HepG2 (cell line): Measurements from ENCODE around the gene PKMYT1. TPM values are rescaled to one million over a fixed set of nuclear protein-coding genes. Genes with fewer than 3 reads are reported as not detected.
A peak's percentile ranks its signal among the peaks of the same experiment; 100 is the strongest.

ENCODE experiments used
- ATAC-seq: fragments of 200-7000 bp; cut with Tn5 transposase; 3 replicates; pipeline ENCODE4 v1.9.1; 2020; ENCODE audit warnings: mild to moderate bottlenecking, moderate library complexity
- Bru-seq: library from RNA; stranded (reverse); fragments of 400-500 nt; gene quantifications from one replicate; lab custom pipeline; 2021; lab: Mats Ljungman, UMichigan
- BruChase-seq, 2 experiments: library from RNA; stranded (reverse); fragments of 400-500 nt; gene quantifications; one replicate each; lab custom pipeline; 2021; lab: Mats Ljungman, UMichigan
- BruUV-seq: library from RNA; stranded (reverse); fragments of 400-500 nt; replicated peaks from 2 replicates; lab custom pipeline; 2021; lab: Mats Ljungman, UMichigan
- CTCF ChIA-PET: fragments of 300-600 bp; formaldehyde crosslinking; extraction: SDS; loops from one replicate; lab custom pipeline; 2021; ENCODE audit warnings: low total read pairs, inconsistent platforms, low intra/inter-chr PET ratio; lab: Yijun Ruan, JAX
- POLR2A ChIA-PET: fragments of 350-600 bp; sonication (Branson Sonifier 250); formaldehyde crosslinking; loops from one replicate; lab custom pipeline; 2020; ENCODE audit warnings: antibody characterized with exemption, inconsistent platforms; lab: Yijun Ruan, JAX
- DNase-seq: peaks from one replicate; pipeline ENCODE4 v3.0.0-alpha.2; 2015; ENCODE audit warnings: low spot score
- FAIRE-seq: peaks from 3 replicates; lab custom pipeline; 2011; peaks lifted over from hg19 to GRCh38; lab: Jason Lieb, UNC
- H2AFZ ChIP-seq: one replicate; pipeline ENCODE4 v1.6.1; 2011; ENCODE audit warnings: low read length, inconsistent platforms
- H3K27ac ChIP-seq: fragments of 300-600 bp; 3 replicates; pipeline ENCODE4 v1.8.0; 2011; ENCODE audit warnings: mixed run types, mild to moderate bottlenecking, mixed read lengths, low read length, inconsistent platforms; ENCODE audit not compliant: insufficient read depth; ENCODE audit errors: extremely low read length
- H3K27me3 ChIP-seq, 2 experiments: fragments of 200-600 bp in 1 of 2; 2 replicates in 1 of 2; 3 replicates in 1 of 2; pipeline versions ENCODE4 v1.6.0 to v1.8.0; 2011; ENCODE audit warnings: low read length in 2 of 2, mild to moderate bottlenecking in 2 of 2, moderate library complexity in 2 of 2, inconsistent platforms in 1 of 2; ENCODE audit not compliant: insufficient read depth in 2 of 2, control insufficient read depth in 1 of 2
- H3K36me3 ChIP-seq, 2 experiments: fragments of 200-600 bp in 1 of 2; replicated peaks in 1 of 2; 2 replicates in 1 of 2; 3 replicates in 1 of 2; pipeline versions ENCODE4 v1.5.1 to v1.8.0; 2011; ENCODE audit warnings: low read length in 2 of 2, inconsistent platforms in 1 of 2; ENCODE audit not compliant: insufficient read depth in 2 of 2, control insufficient read depth in 1 of 2
- H3K4me1 ChIP-seq: 2 replicates; pipeline ENCODE4 v1.5.1; 2012; ENCODE audit warnings: low read length, inconsistent platforms; ENCODE audit not compliant: insufficient read depth
- H3K4me2 ChIP-seq: 2 replicates; pipeline ENCODE4 v1.6.0; 2011; ENCODE audit warnings: low read depth, low read length, inconsistent platforms
- H3K4me3 ChIP-seq, 3 experiments: fragments of 200-600 bp in 1 of 3; sonication (generic), shearing (Covaris generic) in 1 of 3; replicated peaks in 1 of 3; 2 replicates each; pipeline ENCODE4 v1.5.1; 2011 to 2016; ENCODE audit warnings: low read length in 3 of 3, inconsistent platforms in 2 of 3, low read depth in 2 of 3, mild to moderate bottlenecking in 2 of 3, control low read depth in 1 of 3, mixed read lengths in 1 of 3; ENCODE audit not compliant: insufficient read depth in 1 of 3
- H3K79me2 ChIP-seq: one replicate; pipeline ENCODE4 v1.6.1; 2011; ENCODE audit warnings: low read length, inconsistent platforms; ENCODE audit not compliant: insufficient read depth
- H3K9ac ChIP-seq: 2 replicates; pipeline ENCODE4 v1.6.0; 2011; ENCODE audit warnings: mild to moderate bottlenecking, low read depth, low read length, inconsistent platforms; ENCODE audit not compliant: insufficient read depth
- H3K9me3 ChIP-seq: 2 replicates; pipeline ENCODE4 v1.5.1; 2012; ENCODE audit warnings: mild to moderate bottlenecking, low read length
- H4K20me1 ChIP-seq: 2 replicates; pipeline ENCODE4 v1.6.0; 2011; ENCODE audit warnings: inconsistent platforms, mild to moderate bottlenecking, low read length, moderate library complexity; ENCODE audit not compliant: insufficient read depth
- EZH2 ChIP-seq: conservative IDR thresholded peaks from 2 replicates; pipeline ENCODE4 v1.6.1; 2012; ENCODE audit warnings: mild to moderate bottlenecking, low read depth, low read length, moderate library complexity
- MATR3 ChIP-seq: sonication (generic); formaldehyde crosslinking; IDR thresholded peaks from 2 replicates; pipeline ENCODE4 v1.4.0; 2020; ENCODE audit warnings: missing genetic modification reagents
- ONECUT2 ChIP-seq: sonication (generic); formaldehyde crosslinking; IDR thresholded peaks from 2 replicates; pipeline ENCODE4 v1.4.0; 2020; ENCODE audit warnings: missing genetic modification reagents
- ZBTB1 ChIP-seq: sonication (generic); formaldehyde crosslinking; IDR thresholded peaks from 2 replicates; pipeline ENCODE4 v1.4.0; 2020; ENCODE audit warnings: missing genetic modification reagents, borderline replicate concordance
- ZNF205 ChIP-seq: IDR thresholded peaks from 2 replicates; pipeline ENCODE4 v1.6.1; 2018; ENCODE audit warnings: missing biosample characterization, missing genetic modification reagents
- WGBS: methylation state at CpG from one replicate; pipeline ENCODE4 v1.1.6; 2017; ENCODE audit warnings: low lambda C conversion rate; 5-methylcytosine and 5-hydroxymethylcytosine counted together
- in situ Hi-C: cut with HindIII; loops from 2 replicates; pipeline ENCODE4 v1.10.0; 2017; ENCODE audit warnings: low pct_unique_long_range_greater_than_20kb; ENCODE audit not compliant: extremely low pct_ligation_motif_present
- intact Hi-C: fragments of 100-400 bp; cut with micrococcal nuclease; formaldehyde crosslinking; loops from one replicate; pipeline ENCODE4 v1.10.0; 2022; ENCODE audit not compliant: unreplicated experiment
- long read RNA-seq, 2 experiments: library from RNA in 1 of 2; library from polyadenylated mRNA in 1 of 2; stranded (forward) in 1 of 2; unstranded in 1 of 2; transcript quantifications; one replicate each; pipeline ENCODE4 v2.0.0, GENCODE V29; 2019 to 2022
- polyA minus RNA-seq, 3 experiments: library from RNA; depleted of rRNA, polyadenylated mRNA; stranded (reverse); fragments of >200 nt; gene quantifications; 2 replicates each; pipeline ENCODE4 v1.2.3, GENCODE V29; 2011; ENCODE audit warnings: low replicate concordance in 1 of 3
- polyA plus RNA-seq, 8 experiments: library from polyadenylated mRNA; depleted of rRNA in 3 of 8; stranded (reverse) in 7 of 8; unstranded in 1 of 8; fragments of >200 nt; fragmentation: Illumina TruSeq in 4 of 8; extraction: Trizol in 4 of 8; gene quantifications; 2 replicates each; pipeline versions ENCODE4 v1.2.1 to v1.2.3, GENCODE V29; 2011 to 2016; ENCODE audit warnings: low read depth in 4 of 8, missing spikeins in 1 of 8, mixed read lengths in 1 of 8; ENCODE audit not compliant: insufficient read depth in 1 of 8
- total RNA-seq, 5 experiments: library from RNA; depleted of rRNA; stranded (reverse); fragments of >200 nt; fragmentation: Illumina TruSeq; extraction: Trizol; gene quantifications; 2 replicates each; pipeline ENCODE4 v1.2.3, GENCODE V29; 2016; ENCODE audit warnings: low read depth in 1 of 5
- TF ChIP-seq, protein P1 (sequence below): sonication (generic); formaldehyde crosslinking; IDR thresholded peaks from 2 replicates; pipeline ENCODE4 v1.4.0; 2020; ENCODE audit warnings: missing genetic modification reagents; ENCODE audit errors: not compliant biosample characterization
- TF ChIP-seq, protein P2 (sequence below): sonication (generic); formaldehyde crosslinking; conservative IDR thresholded peaks from 2 replicates; pipeline ENCODE4 v1.4.0; 2020; ENCODE audit warnings: missing genetic modification reagents
- TF ChIP-seq, protein P3 (sequence below): sonication (generic); formaldehyde crosslinking; IDR thresholded peaks from 2 replicates; pipeline ENCODE4 v1.8.0; 2022; ENCODE audit warnings: mild to moderate bottlenecking, missing genetic modification reagents; ENCODE audit not compliant: insufficient replicate concordance

PKMYT1 gene
- total RNA-seq (2016; rRNA removed; fragmentation: Illumina TruSeq; extraction: Trizol) (8.4 and 27.8 TPM in 2 replicates), polyA plus RNA-seq (2011; rRNA removed) (6.6 and 7.0 TPM in 2 replicates), polyA minus RNA-seq (2011; rRNA and poly(A)+ RNA removed; ENCODE audit: low replicate concordance) (9.6 and 11.3 TPM in 2 replicates), Bru-seq, nascent RNA (percentile 44 among the genes with signal in this experiment), BruChase-seq, experiment 1, labeled RNA remaining after a 6-hour chase (percentile 44 among the genes with signal in this experiment), BruChase-seq, experiment 2, labeled RNA remaining after a 2-hour chase (percentile 46 among the genes with signal in this experiment)
- 8.3 and 10.7 TPM in 2 replicates for total RNA-seq (2016; cell fraction: cytosol; rRNA removed; fragmentation: Illumina TruSeq; extraction: Trizol; ENCODE audit: low read depth)
- 8.6 and 25.9 TPM in 2 replicates for total RNA-seq (2016; cell fraction: insoluble cytoplasmic fraction; rRNA removed; fragmentation: Illumina TruSeq; extraction: Trizol)
- 12.7 and 13.0 TPM in 2 replicates for total RNA-seq (2016; cell fraction: membrane; rRNA removed; fragmentation: Illumina TruSeq; extraction: Trizol)
- total RNA-seq (2016; cell fraction: nucleus; rRNA removed; fragmentation: Illumina TruSeq; extraction: Trizol): 27.2 and 33.5 TPM in 2 replicates
- 1.9 and 8.9 TPM in 2 replicates for polyA plus RNA-seq (2011; cell fraction: cytosol; rRNA removed)
- polyA plus RNA-seq (2011; cell fraction: nucleus; rRNA removed): 26.5 and 50.1 TPM in 2 replicates
- 6.9 and 11.9 TPM in 2 replicates for polyA plus RNA-seq (2012)
- polyA plus RNA-seq (2016; cell fraction: cytosol; fragmentation: Illumina TruSeq; extraction: Trizol; ENCODE audit: low read depth): 5.7 and 6.3 TPM in 2 replicates
- polyA plus RNA-seq (2016; cell fraction: insoluble cytoplasmic fraction; fragmentation: Illumina TruSeq; extraction: Trizol; ENCODE audit: low read depth): 14.9 and 16.6 TPM in 2 replicates
- polyA plus RNA-seq (2016; cell fraction: membrane; fragmentation: Illumina TruSeq; extraction: Trizol; ENCODE audit: low read depth): 6.9 and 8.9 TPM in 2 replicates
- 68.0 and 69.8 TPM in 2 replicates for polyA plus RNA-seq (2016; cell fraction: nucleus; fragmentation: Illumina TruSeq; extraction: Trizol; ENCODE audit: insufficient read depth, low read depth)
- 3.5 and 4.1 TPM in 2 replicates for polyA minus RNA-seq (2011; cell fraction: cytosol; rRNA and poly(A)+ RNA removed)
- 9.4 and 9.8 TPM in 2 replicates for polyA minus RNA-seq (2011; cell fraction: nucleus; rRNA and poly(A)+ RNA removed)
- long read RNA-seq, experiment 1, transcript PKMYT1-201 (9 exons, 2,171 nt): major isoform, 22 of 39 reads
- long read RNA-seq, experiment 1, partial matches to known transcripts: 4 of 39 reads
- long read RNA-seq, experiment 1, other reads (novel, unspliced or antisense): 8 of 39 reads
- long read RNA-seq, experiment 2, transcript PKMYT1-201 (9 exons, 2,171 nt): major isoform, 24 of 47 reads
- long read RNA-seq, experiment 2, partial matches to known transcripts: 13 of 47 reads
- long read RNA-seq, experiment 2, other reads (novel, unspliced or antisense): 8 of 47 reads

DNA sequence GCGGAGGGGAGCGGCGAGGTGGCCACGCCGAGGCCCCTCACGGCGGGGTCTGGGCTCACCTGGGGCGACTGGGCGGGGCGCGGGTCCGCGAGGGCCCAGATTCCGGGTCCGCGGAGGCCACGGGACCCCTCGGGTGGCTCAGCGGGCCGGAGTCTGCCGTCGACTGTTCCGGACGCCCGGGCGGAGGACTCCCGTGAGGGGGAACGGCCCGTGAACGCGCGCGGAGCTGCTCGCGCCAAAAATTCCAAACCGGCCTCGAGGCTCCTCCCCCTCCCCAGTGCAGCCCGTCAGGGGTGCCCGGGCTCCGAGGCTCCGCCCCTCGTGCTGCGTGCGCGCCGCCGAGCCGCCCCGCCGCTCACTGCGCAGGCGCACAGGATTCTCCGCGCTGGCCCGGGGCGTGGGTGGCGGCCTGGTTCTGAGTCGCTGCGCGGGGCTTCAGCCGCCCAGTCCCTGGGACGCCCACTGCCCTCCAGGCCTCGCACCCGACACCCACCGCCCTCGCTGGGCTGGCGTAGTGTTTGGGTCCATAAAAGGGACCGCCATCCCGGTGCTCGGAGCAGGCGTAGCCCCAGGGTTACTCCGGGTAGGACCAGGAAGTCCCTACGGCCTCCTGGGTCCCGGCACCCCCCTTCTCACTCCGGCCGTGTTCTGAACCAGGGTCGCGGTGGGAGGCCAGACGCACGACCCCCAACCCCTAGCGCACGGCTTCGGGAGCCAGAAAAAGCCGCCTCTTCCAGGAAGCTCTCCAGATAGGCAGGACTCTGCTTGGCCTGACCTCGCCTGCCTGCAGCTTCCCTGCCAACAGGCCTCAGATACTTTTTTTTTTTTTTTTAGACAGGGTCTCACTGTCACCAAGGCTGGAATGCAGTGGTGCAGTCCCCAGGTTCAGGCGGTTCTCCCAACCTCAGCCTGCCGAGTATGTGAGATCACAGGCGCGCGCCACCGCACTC lies at the start of gene PKMYT1:
TSS of gene PKMYT1 (minus strand) at position 220 of the 950 bp plus-strand sequence. CDS start 789 bp downstream, outside the sequence.
- peak; percentile 73 for DNase-seq
- in situ Hi-C loops: no loop called here
- peak within 1 kb of the TSS; percentile 96 for H3K4me2 ChIP-seq
- TSS peak; percentile 88 for BruUV-seq
- H3K36me3 ChIP-seq: peaks cover 2 to 9% of the 10 kb centered on the region in 2 experiments; a peak in 2 of 5 replicates
- no peak for FAIRE-seq
- ChIA-PET CTCF (no interaction called here), POLR2A (interaction anchor here (0.7 to 3.9 kb wide), 19 partner anchors 8 to 229 kb away, joined by 3 to 48 read pairs (median 6); partner anchors contain the start of genes FLYWCH1, FLYWCH2, HCFC1R1 and KREMEN2)
- peak within 1 kb of the TSS; percentile 86 to 95 (median 88) for H3K4me3 ChIP-seq
- H3K9ac ChIP-seq: peak within 1 kb of the TSS; percentile 94
- no peaks in the 10 kb centered on the region for H3K9me3 ChIP-seq
- H4K20me1 ChIP-seq: no peaks in the 10 kb centered on the region
- H3K27me3 ChIP-seq: peaks cover 1 to 11% of the 10 kb centered on the region in 2 experiments; a peak in 4 of 5 replicates
- H3K79me2 ChIP-seq: peaks cover 8% of the 10 kb centered on the region
- intact Hi-C loops: no loop called here
- H3K27ac ChIP-seq: peak within 1 kb of the TSS; percentile 87
- H3K4me1 ChIP-seq: peaks cover 26% of the 10 kb centered on the region
- WGBS: 16% methylated on average over 8 of the region's 91 CpGs
- no peak within 1 kb of the TSS for H2AFZ ChIP-seq
- peak; percentile 83 for ATAC-seq
- no peak for TF ChIP-seq ONECUT2 (CRISPR knock-in tag)
- TF ChIP-seq, protein P1, sequence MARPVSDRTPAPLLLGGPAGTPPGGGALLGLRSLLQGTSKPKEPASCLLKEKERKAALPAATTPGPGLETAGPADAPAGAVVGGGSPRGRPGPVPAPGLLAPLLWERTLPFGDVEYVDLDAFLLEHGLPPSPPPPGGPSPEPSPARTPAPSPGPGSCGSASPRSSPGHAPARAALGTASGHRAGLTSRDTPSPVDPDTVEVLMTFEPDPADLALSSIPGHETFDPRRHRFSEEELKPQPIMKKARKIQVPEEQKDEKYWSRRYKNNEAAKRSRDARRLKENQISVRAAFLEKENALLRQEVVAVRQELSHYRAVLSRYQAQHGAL (CRISPR knock-in tag): no peak
- TF ChIP-seq, protein P2, sequence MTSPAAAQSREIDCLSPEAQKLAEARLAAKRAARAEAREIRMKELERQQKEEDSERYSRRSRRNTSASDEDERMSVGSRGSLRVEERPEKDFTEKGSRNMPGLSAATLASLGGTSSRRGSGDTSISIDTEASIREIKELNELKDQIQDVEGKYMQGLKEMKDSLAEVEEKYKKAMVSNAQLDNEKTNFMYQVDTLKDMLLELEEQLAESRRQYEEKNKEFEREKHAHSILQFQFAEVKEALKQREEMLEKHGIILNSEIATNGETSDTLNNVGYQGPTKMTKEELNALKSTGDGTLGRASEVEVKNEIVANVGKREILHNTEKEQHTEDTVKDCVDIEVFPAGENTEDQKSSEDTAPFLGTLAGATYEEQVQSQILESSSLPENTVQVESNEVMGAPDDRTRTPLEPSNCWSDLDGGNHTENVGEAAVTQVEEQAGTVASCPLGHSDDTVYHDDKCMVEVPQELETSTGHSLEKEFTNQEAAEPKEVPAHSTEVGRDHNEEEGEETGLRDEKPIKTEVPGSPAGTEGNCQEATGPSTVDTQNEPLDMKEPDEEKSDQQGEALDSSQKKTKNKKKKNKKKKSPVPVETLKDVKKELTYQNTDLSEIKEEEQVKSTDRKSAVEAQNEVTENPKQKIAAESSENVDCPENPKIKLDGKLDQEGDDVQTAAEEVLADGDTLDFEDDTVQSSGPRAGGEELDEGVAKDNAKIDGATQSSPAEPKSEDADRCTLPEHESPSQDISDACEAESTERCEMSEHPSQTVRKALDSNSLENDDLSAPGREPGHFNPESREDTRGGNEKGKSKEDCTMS: no peak
- TF ChIP-seq ZBTB1 (CRISPR knock-in tag): no peak
- TF ChIP-seq MATR3 (CRISPR knock-in tag): no peak
- TF ChIP-seq EZH2: no peak
- TF ChIP-seq, protein P3, sequence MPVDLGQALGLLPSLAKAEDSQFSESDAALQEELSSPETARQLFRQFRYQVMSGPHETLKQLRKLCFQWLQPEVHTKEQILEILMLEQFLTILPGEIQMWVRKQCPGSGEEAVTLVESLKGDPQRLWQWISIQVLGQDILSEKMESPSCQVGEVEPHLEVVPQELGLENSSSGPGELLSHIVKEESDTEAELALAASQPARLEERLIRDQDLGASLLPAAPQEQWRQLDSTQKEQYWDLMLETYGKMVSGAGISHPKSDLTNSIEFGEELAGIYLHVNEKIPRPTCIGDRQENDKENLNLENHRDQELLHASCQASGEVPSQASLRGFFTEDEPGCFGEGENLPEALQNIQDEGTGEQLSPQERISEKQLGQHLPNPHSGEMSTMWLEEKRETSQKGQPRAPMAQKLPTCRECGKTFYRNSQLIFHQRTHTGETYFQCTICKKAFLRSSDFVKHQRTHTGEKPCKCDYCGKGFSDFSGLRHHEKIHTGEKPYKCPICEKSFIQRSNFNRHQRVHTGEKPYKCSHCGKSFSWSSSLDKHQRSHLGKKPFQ (CRISPR knock-in tag): no peak
- no peak for TF ChIP-seq ZNF205
